ENCODE measurements around the gene TOR4A.
A peak's percentile ranks its signal among the peaks of the same experiment; 100 is the strongest.
"Not testable (repeated sequence)": the region's sequence is repeated elsewhere in the genome, so short reads cannot be mapped to it uniquely, and the experiment has no call there.

Gene TOR4A

DNA sequence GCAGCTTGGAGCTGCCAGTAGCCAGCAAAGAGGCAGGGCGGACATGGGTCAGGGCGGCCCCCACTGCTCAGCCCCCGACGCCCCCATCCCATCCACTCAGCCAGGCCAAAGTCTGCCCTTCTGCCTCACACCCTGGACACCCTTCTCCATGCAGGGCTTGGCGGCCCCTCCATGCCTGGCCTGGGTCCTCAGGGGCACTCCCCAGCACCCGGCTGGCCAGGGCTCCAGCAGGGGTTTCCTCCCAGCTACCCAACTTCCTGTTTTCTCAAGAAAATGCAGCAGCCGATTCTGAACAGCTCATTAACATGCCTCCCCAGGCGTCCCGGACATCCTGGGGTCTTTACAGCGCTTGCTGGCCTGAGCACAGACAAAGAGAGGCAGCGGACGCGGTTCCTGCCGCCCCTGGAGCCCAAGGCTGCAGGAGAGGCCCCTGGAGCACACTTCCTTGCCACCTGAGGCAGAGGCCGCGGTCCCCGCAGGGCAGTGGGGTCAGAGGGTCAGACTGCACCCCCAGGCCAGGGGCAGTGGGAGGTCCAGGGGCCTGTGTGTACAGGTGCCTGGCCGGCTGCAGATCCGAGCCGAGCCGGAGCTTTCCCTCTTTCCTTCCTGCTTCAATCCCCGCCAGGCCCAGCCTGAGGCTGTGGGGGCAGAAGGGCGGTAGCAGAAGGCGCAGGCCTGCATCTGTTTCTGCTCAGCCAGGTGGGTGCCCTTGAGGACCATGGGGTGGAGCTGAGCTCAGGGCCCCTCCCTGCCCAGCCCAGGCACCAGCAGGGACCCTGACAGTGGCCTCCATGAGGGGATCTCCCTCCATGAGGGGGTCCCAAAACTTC lies 43.2 kb downstream of the TOR4A start:
- DNase-seq: peak; percentile 41

DNA sequence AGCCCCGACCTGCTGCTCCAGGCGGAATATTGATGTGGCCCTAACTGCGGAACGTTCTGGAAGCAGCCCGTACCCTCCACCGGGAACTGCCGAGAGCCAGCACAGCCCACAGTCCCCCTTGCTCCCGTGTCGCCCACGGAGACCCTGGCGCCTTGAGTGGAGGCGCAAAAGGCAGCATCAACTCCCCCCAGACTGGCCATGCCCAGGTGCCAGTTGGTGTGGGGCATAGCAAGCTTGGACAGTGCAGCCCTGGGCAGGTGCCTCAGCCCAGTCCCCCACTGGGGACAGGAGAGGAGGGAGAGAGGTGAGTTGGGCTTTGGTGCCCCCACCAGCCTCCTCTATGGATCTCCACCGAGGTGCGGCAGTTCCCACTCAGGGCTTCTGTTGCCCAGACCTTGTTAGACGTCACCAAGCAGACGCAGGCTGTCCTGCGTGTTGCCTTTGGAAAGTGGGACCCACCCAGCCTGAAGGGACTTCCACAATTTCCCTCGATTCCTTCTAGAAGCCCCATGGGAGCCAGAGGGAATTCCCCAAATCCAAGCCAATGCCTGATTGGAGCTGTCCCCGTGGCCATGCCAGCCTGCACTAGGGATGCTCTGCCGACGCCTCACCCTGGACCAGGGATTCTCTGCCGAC lies 44.3 kb downstream of the TOR4A start:
- DNase-seq: no peak

DNA sequence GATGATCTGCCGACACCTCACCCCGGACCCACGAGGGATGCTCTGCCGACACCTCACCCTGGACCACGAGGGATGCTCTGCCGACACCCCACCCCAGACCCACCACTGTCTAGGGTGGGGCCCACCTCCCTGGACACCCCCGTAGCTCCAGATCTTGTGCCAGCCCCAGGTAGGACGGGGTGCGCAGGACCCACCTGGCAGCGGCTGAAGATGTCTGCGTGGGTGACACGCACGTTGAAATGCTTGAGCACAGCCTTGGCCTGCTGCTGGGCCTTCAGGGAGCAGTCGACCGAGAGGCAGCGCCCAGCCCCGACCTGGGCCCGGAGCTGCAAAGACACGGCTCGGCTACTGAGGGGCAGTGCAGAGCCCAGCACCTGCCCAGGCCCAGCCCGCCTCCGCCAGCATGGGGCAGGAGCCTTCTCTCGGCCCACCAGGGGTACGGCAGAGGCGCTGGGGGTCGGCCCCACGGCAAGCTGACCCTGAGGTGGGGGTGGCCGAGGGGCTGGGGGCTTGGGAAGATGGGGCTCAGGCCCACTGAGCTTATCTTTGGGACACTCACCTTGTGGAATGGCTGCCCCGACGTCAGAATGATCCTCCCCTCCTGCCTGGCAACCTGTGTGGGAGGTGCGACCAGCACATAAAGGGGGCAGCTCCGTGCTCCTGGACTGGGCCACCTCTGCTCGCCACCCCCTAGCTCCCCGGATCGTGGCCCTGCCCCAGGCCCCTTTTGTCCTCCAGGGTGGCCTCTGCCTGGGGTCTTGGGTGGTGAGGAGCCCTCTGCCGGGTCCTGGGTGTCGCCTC lies 46.2 kb downstream of the TOR4A start:
- DNase-seq: no peak

DNA sequence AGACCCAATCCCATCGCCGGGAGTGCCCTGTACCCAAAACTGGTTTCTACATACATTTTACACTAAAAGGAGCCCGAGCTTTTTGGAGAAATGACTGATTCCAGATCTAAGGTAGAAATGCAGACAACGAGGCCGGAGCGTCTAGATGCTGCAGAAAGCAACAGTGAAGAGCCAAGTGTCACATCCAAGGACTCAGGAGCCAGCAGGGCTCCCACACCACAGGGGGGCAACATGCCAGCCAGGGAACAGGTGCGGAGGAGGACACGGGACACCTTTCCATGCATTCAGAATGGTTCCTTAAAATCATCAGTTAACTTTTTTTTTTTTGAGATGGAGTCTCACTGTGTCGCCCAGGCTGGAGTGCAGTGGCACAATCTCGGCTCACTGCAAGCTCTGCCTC lies 47.6 kb downstream of the TOR4A start:
- DNase-seq: no peak

DNA sequence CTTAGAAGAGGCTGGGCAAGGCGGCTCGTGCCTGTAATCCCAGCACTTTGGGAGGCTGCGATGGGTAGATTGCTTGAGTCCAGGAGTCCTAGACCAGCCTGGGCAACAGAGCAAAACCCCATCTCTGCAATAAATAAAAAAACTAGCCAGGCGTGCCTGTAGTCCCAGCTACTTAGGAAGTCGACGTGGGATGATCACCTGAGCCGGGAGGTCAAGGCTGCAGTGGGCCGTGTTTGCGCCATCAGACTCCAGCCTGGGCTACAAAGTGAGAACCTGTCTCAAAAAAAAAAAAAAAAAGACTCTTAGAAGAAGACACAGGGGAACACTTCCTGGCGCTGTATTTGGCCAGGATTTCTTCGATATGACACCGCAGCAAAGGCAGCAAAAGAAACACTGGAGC lies 48.3 kb downstream of the TOR4A start:
- DNase-seq: no peak

DNA sequence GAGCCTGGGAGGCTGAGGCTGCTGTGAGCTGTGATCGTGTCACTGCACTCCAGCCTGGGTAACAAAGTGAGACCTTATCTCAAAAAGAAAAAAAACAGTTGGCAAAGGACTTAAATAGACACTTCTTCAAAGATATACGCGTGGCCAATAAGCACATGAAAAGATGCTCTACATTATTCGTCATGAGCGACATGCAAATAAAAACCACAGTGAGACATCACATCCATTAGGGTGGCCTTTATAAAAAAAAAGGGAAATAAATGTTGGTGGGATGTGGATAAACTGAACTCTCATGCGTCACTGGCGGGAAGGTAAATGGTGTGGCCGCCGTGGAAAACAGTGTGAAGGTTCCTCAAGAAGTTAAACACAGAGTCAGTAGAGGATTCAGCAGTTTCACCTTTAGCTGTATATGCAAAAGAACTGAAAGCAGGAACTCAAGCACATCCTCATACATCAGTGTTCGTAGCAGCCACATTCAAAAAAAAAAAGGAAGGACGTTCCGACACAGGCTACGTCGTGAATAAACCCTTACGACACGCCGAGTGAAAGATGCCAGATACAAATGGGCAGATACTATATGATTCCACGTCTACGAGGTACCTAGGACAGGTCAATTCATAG lies 49.0 kb downstream of the TOR4A start:
- no peak for DNase-seq

DNA sequence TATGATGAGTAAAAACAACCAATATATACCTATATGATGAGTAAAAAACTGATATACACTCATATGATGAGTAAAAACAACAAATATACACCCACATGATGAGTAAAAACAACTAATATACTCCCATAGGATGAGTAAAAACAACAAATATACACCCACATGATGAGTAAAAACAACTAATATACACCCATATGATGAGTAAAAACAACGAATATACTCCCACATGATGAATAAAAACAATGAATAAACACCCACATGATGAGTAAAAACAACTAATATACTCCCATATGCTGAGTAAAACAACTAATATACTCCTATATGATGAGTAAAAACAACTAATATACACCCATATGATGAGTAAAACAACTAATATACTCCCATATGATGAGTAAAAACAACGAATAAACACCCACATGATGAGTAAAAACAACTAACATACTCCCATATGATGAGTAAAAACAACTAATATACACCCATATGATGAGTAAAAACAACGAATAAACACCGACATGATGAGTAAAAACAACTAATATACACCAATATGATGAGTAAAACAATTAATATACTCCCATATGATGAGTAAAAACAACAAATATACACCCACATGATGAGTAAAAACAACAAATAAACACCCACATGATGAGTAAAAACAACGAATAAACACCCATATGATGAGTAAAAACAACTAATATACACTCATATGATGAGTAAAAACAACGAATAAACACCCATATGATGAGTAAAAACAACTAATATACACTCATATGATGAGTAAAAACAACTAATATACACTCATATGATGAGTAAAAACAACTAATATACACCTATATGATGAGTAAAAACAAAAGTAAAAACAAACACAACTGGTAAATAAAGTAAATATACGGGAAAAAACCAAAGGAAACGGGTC lies 50.4 kb downstream of the TOR4A start:
- DNase-seq: not testable (repeated sequence)

DNA sequence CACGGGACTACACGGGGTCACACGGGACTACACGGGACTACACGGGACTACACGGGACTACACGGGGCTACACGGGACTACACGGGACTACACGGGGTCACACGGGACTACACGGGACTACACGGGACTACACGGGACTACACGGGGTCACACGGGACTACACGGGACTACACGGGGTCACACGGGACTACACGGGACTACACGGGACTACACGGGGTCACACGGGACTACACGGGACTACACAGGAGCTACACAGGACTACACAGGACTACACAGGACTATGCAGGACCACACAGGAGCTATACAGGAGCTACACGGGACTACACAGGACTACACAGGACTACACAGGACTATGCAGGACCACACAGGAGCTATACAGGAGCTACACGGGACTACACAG lies 52.1 kb downstream of the TOR4A start:
- DNase-seq: not testable (repeated sequence)

DNA sequence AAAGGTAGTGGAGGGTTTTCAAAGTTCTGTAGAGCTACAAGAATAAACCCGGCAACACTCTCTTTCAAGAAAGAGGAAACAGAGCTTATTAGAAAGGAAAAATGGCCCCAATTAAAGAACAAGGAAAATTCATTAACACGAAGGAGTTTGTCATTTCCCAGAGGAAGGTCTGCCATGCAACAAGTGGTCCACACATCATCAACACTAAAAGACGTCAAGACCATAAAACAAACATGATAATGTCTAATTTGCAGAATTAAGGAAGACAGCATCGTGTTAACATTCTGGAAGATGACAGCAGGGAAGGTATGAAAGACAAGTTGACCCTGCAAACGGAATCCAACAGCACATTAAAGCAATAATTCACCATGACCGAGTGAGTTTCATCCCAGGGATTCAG lies 53.2 kb downstream of the TOR4A start:
- no peak for DNase-seq

DNA sequence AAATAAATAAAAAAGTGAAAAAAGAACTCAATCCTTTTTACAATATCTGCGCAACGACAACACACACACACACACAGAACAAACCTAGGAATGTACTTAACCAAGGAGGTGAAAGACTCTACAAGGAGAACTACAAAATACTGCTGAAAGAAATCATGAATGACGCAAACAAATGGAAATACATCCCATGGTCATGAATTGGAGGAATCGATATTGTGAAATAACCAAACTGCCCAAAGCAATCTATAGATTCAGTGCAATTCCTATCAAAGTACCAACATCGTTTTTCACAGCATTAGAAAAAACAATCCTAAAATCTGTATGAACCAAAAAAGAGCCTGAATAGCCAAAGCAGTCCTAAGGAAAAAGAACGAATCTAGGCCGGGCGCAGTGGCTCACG lies 54.4 kb downstream of the TOR4A start:
- no peak for DNase-seq
